Thymus (tissue), 11 donors: ENCODE data around the gene MSX2. TPM values are rescaled to one million over a fixed set of nuclear protein-coding genes. Genes with fewer than 3 reads are reported as not detected.

ENCODE experiments used
- DNase-seq, 9 donors: peaks; one replicate each; pipeline ENCODE4 v3.0.0-alpha.2; 2013; ENCODE audit warnings: low spot score in 9 of 9, low read depth in 6 of 9, missing footprints in 1 of 9
- H3K27ac ChIP-seq, 2 donors: one replicate each; pipeline ENCODE4 v1.5.1; 2013; ENCODE audit warnings: control low read depth in 1 of 2, low read depth in 1 of 2, low read length in 1 of 2, mild to moderate bottlenecking in 1 of 2, moderate library complexity in 1 of 2
- H3K27me3 ChIP-seq, 2 donors: one replicate each; pipeline ENCODE4 v1.5.1; 2013; ENCODE audit warnings: low read length in 1 of 2; ENCODE audit not compliant: control insufficient read depth in 2 of 2, insufficient read depth in 1 of 2
- H3K36me3 ChIP-seq, 2 donors: one replicate each; pipeline ENCODE4 v1.5.1; 2013; ENCODE audit warnings: low read length in 1 of 2, mild to moderate bottlenecking in 1 of 2, moderate library complexity in 1 of 2; ENCODE audit not compliant: control insufficient read depth in 2 of 2, insufficient read depth in 2 of 2
- H3K4me1 ChIP-seq, 2 donors: one replicate each; pipeline ENCODE4 v1.5.1; 2013; ENCODE audit warnings: low read length in 2 of 2; ENCODE audit not compliant: control insufficient read depth in 2 of 2, insufficient read depth in 2 of 2
- H3K4me3 ChIP-seq, 2 donors: one replicate each; pipeline ENCODE4 v1.5.1; 2013; ENCODE audit warnings: low read length in 2 of 2, control low read depth in 1 of 2, mild to moderate bottlenecking in 1 of 2
- H3K9me3 ChIP-seq, 2 donors: one replicate each; pipeline ENCODE4 v1.5.1; 2013; ENCODE audit warnings: low read length in 1 of 2, mild to moderate bottlenecking in 1 of 2; ENCODE audit not compliant: control insufficient read depth in 2 of 2, insufficient read depth in 1 of 2
- WGBS: extraction: QIAGEN DNeasy Blood & Tissue Kit; methylation state at CpG from one replicate; pipeline ENCODE4 v1.1.7; 2013; 5-methylcytosine and 5-hydroxymethylcytosine counted together
- polyA plus RNA-seq: library from polyadenylated mRNA; stranded (reverse); fragments of 200-250 nt; gene quantifications from one replicate; pipeline ENCODE4 v1.2.3, GENCODE V29; 2013
- total RNA-seq: library from RNA; stranded (reverse); fragments of 120-200 nt; gene quantifications from one replicate; pipeline ENCODE4 v1.2.4, GENCODE V29; 2013
- donor health status: healthy.

Gene MSX2
- total and polyA plus RNA-seq, 2 donors, result 0.19 to 0.41 TPM

DNA sequence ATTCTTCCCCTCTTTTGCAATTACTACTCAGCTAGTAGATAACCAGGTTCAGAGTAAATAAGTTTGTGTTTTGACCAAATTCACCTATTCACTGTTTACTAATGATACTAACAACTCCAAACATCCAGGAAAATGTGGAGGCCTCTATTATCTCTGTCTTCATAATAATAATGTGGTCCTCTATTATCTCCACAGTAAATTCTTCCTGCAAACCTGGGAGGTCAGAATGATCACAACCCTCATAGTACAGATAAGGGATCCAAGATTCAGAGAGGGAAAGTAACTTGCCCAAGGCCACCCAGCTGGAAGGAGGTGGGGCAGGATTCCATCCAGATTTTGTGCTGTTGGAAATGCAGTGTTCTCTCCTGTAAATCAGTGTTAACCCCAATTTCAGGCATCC lies 9.6 kb upstream of the MSX2 start:
- H3K27me3 ChIP-seq, result peaks cover 15 to 26% of the 10 kb centered on the region in 2 donors
- H3K36me3 ChIP-seq, result no peaks in the 10 kb centered on the region
- no peak overlapping the region for H3K27ac ChIP-seq
- DNase-seq, result no peak
- H3K9me3 ChIP-seq, result no peaks in the 10 kb centered on the region
- H3K4me3 ChIP-seq, result no peak overlapping the region
- no peaks in the 10 kb centered on the region for H3K4me1 ChIP-seq

GRCh38 chr5:174715804-174716203 lies 8.6 kb upstream of the MSX2 start:
- Histone ChIP-seq H3K36me3 (no peaks in the 10 kb centered on the region), H3K4me3 (no peak overlapping the region), H3K4me1 (no peaks in the 10 kb centered on the region), H3K27ac (no peak overlapping the region), H3K27me3 (peaks cover 23 to 35% of the 10 kb centered on the region in 2 donors), H3K9me3 (no peaks in the 10 kb centered on the region)
- 73% methylated on average over 3 of the region's 3 CpGs for WGBS
- DNase-seq, result no peak

DNA sequence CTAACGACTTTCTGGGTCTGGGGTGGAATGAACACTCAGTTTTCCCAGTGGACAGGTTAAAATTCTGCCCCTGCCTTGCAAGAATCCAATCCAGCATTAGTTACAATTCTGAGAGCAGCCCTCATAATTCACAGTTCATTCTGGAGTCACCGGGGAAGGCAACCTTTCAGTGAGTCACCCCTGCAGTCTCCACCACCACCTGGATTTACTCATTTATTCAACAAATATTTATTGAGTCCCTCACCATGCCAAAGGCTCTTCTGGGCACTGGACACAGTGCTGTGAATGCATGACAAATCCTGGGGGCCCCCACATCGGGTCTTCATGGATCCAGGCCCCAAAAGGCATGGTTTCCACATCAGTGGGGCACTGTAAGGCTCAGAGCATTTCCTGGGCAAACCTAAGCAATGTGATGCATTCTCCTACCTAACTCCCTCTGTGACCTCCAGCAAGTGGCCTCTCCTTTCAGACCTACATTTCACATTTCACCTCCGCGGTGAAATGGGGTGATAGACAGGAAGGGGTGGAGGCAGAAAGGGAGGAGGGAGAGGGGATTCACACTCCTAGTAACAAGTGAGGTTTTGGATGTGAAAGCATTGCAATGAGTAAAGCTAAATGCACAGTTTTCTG lies 6.4 kb upstream of the MSX2 start:
- no peaks in the 10 kb centered on the region for H3K4me1 ChIP-seq
- no peak for DNase-seq
- WGBS, result 19% methylated on average over 5 of the region's 5 CpGs
- H3K27ac ChIP-seq, result no peak overlapping the region
- peaks cover 44 to 56% of the 10 kb centered on the region in 2 donors for H3K27me3 ChIP-seq
- H3K9me3 ChIP-seq, result no peaks in the 10 kb centered on the region
- no peaks in the 10 kb centered on the region for H3K36me3 ChIP-seq
- no peak overlapping the region for H3K4me3 ChIP-seq

DNA sequence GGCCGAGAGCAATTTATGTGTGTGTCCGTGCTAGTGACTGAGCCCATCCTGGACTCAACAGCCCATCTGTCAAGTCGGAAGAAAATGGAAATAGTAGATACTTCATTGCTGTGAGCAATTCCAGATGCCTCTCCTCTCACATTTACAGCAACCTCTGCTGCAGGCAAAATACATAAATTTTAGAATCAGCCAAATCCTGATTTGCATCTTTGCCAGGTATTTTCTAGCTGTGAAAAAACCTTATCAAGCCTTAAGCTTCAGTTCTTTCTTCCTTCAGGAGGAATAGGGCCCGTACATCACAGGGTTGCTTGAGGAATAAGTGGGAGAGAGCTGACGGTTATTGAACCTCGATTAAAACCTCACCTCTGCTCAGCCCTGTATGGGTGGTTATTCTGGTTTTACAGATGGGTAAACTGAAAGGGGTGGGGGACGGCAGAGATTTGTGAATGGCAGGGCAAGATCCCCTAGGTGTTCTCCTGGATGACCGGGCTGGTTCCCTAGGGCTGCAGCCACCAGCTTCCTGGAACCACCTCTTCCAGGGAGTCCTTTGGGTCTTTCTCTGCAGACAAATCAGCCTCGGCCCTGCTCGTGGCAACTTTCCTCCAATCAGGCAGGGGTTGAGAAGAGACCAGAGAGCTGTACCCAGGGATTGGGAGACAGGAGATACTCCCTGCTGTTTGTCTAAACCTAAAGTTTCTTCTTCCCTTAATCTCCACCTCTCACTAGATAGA lies 5.3 kb upstream of the MSX2 start:
- H3K27ac ChIP-seq, result no peak overlapping the region
- H3K9me3 ChIP-seq, result no peaks in the 10 kb centered on the region
- peaks cover 55 to 67% of the 10 kb centered on the region in 2 donors for H3K27me3 ChIP-seq
- no peaks in the 10 kb centered on the region for H3K36me3 ChIP-seq
- WGBS, result 17% methylated on average over 10 of the region's 10 CpGs
- no peaks in the 10 kb centered on the region for H3K4me1 ChIP-seq
- H3K4me3 ChIP-seq, result no peak overlapping the region
- DNase-seq, result no peak

DNA sequence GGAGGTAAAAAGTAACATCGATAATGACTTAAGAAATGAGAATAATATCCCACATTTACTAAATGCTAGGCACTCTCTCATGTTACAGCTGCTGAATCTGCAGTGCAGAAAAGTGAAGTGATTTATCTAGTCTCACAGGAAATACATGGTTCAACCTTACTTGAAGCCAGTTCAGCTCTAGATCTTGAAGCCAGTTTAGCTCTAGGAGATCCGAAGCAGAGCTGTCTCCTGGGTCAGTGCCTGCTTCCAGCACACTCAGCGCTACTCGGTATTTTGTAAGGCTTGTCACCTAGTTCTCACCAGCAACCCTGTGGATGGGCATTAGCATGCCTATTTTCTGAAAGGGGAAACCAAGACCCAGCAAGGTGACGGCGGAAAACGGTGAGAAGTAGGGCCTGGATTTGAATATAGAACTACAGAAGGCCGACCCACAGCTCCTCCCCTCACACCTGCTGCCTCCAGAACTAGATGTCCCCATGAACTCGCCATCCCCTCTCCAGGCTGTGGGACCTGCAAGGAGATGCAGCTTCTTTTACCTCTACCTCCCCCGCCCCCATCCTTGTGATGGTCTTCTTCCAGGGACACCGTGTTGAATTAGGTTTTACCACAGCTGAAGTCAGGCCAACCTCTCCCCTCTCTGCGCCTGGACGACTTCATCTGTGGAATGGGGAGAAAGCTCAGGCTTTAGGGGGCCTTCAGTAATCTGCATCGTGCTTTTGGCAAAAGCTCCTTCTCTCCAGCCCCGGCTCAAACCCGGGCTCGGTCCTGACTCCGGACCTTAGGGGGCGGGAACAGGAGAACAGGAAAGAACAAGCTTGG lies 4.4 kb upstream of the MSX2 start:
- Histone ChIP-seq H3K4me1 (no peaks in the 10 kb centered on the region), H3K36me3 (no peaks in the 10 kb centered on the region), H3K9me3 (no peaks in the 10 kb centered on the region), H3K27ac (no peak overlapping the region), H3K4me3 (no peak overlapping the region), H3K27me3 (peaks cover 63 to 77% of the 10 kb centered on the region in 2 donors)
- 10% methylated on average over 19 of the region's 19 CpGs for WGBS
- no peak for DNase-seq

DNA sequence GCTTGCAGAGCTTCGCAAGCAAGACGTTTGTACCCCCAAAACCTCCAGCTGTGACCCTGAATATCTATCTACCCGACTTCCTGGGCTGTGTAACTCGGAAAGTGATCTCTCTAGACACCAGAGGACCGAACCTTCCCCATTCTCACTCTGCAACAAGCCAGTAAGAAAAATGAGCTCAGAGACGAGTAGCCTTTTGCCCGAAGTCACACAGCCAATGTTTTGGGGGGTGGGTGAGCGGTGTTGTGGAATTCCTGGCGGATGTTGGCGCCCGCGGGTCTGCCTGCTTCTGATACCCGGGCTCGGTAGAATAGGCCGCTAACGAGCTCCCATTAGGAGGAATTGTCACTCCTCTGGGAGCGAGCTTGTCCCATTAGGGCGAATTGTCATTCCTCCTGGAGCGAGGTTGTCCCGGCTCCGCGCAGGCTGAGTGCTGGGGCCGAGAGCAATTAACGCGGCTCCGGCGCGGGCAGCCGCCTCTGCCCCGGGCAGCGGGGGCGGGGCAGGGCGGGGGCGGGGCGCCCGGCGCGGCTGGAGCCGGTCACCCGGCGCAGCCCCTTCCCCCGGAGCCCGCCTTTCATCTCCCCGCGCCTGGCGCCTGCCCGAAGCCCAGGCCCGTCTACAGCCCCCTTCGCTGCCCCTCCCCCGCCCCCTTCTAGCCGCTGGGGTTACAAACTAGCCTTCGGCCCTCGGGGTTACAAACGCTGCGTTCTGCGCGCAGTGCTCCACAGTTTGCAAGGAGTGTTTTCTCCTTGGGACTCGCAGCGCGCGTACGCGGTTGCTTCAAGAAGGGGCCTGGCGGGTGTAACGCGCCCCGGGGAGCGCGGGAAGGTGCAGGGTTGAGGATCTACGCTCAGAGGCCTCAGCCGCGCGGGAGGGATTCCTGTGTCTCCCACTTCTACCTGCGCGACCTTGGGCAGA lies 3.5 kb upstream of the MSX2 start:
- Histone ChIP-seq H3K27me3 (peaks cover 71 to 85% of the 10 kb centered on the region in 2 donors), H3K9me3 (no peaks in the 10 kb centered on the region), H3K4me1 (no peaks in the 10 kb centered on the region), H3K36me3 (no peaks in the 10 kb centered on the region), H3K27ac (no peak overlapping the region), H3K4me3 (no peak overlapping the region)
- WGBS, result 5% methylated on average over 75 of the region's 75 CpGs
- DNase-seq, result no peak

DNA sequence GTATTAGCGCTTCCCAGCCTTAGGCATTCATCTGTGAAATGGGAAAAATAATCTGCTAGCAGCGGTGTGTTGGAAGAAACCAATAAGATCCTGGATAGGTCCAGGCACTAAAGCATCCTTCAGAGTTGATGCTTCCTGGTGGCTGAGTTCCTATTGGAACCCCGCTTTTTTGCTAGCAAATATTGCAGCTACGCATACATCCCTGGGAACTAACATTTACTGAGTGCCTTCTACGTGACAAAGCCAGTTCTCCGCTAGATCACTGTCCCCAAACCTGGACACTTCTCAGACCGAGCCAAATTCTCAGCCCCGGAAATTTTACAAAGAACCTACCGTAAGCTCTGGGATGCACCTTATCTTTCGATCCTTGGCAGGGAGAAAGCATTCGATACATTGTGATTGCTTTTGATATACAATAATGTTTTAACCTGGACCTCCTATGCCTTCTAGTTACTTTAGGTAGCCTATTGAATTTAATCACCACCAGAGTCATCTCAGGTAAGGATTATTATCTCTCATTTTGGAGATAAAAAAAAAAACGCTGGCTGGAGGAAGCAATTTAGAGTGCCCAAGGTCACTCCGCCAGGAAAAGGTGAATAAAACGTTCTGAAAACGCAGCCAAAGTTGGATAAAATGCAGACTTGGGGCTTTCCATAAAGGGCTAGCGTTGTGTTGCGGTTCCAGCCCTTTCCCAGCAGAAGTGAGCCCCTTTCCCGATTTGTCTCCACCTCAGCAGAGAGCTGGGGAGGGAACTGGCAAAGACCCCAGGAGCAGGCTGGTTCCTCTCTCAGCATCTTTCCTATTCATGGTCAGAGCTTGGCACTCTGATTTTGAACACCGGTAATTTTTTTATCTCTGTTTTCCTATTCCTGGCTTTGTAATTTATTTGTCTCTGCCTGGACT lies 2.6 kb upstream of the MSX2 start:
- no peak for DNase-seq
- Histone ChIP-seq H3K4me1 (no peaks in the 10 kb centered on the region), H3K27me3 (peaks cover 80 to 94% of the 10 kb centered on the region in 2 donors), H3K4me3 (no peak overlapping the region), H3K9me3 (no peaks in the 10 kb centered on the region), H3K36me3 (no peaks in the 10 kb centered on the region), H3K27ac (no peak overlapping the region)
- 12% methylated on average over 19 of the region's 19 CpGs for WGBS

DNA sequence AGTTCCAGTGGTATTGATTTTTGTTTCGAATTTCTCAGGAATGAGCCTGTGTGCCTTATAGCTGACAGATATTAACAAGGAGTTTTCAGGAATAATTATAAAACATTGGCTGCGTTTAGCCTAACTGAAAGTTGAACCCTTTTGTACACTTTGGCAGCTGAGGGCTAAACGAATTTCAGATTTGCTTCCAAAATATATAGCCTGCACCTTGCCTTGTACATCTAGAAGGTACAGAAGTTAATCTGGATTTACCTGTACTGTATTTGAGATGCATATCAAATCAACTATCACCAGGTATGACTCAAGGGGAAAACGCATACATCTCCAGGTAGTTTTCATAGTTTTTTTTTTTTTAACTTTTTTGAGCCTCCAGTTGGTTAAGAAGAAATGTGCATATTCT lies 1.9 kb upstream of the MSX2 start:
- 13% methylated on average over 4 of the region's 4 CpGs for WGBS
- Histone ChIP-seq H3K4me3 (no peak overlapping the region), H3K4me1 (no peaks in the 10 kb centered on the region), H3K36me3 (no peaks in the 10 kb centered on the region), H3K27ac (no peak overlapping the region), H3K9me3 (no peaks in the 10 kb centered on the region), H3K27me3 (peaks cover 87 to 99% of the 10 kb centered on the region in 2 donors)
- no peak for DNase-seq
